ENCODE results near the gene ANO2.

- TF ChIP-seq ATF3 (IDR thresholded peaks at IDR 0.05) (no peak), YY1 (IDR thresholded peaks at IDR 0.05) (no peak), CTCF (IDR thresholded peaks at IDR 0.05; ENCODE audit: low read depth, low read length, missing input control) (no peak), SP1 (IDR thresholded peaks at IDR 0.05) (no peak), REST (IDR thresholded peaks at IDR 0.05) (no peak), MAX (IDR thresholded peaks at IDR 0.05) (no peak)
These were observed 422.4 kb downstream of the ANO2 start for GRCh38 chr12:5522432-5523335.

All from liver (tissue), 3 donors.